Caco-2 (cell line): ENCODE measurements around the gene FXYD5. TPM values are rescaled to one million over a fixed set of nuclear protein-coding genes. Genes with fewer than 3 reads are reported as not detected.

ENCODE experiments used
- BruUV-seq: library from RNA; stranded (reverse); fragments of 400-500 nt; replicated peaks from 2 replicates; lab custom pipeline; 2021; lab: Mats Ljungman, UMichigan
- CTCF ChIA-PET: fragments of 300-600 bp; sonication (Branson Sonifier 250); formaldehyde crosslinking; loops from one replicate; lab custom pipeline; 2022; ENCODE audit warnings: antibody characterized with exemption; lab: Charles Lee
- POLR2A ChIA-PET: fragments of 300-600 bp; sonication (Branson Sonifier 250); formaldehyde crosslinking; loops from one replicate; lab custom pipeline; 2022; ENCODE audit warnings: antibody characterized with exemption; lab: Charles Lee
- DNase-seq, 2 experiments: peaks; one replicate each; pipeline versions ENCODE4 v3.0.0 to v3.0.0-alpha.2; 2020 to 2022
- H3K27me3 ChIP-seq: replicated peaks from 2 replicates; pipeline ENCODE4 v1.6.0; 2011; ENCODE audit warnings: low read length; ENCODE audit not compliant: control insufficient read depth, insufficient read depth
- H3K36me3 ChIP-seq: 2 replicates; pipeline ENCODE4 v1.5.1; 2011; ENCODE audit warnings: low read length; ENCODE audit not compliant: control insufficient read depth, insufficient read depth
- H3K4me1 ChIP-seq: fragments of 250-450 bp; sonication (Bioruptor Pico); 2 replicates; pipeline ENCODE4 v1.5.1; 2020; ENCODE audit warnings: mild to moderate bottlenecking
- H3K4me3 ChIP-seq: 2 replicates; pipeline ENCODE4 v1.5.1; 2011; ENCODE audit warnings: low read depth, mild to moderate bottlenecking, control low read depth, low read length
- H3K9me3 ChIP-seq: fragments of 250-450 bp; sonication (Bioruptor Pico); 2 replicates; pipeline ENCODE4 v1.5.1; 2020; ENCODE audit warnings: mild to moderate bottlenecking, moderate library complexity
- H3K27ac Mint-ChIP-seq: one replicate; pipeline ENCODE4 v1.8.0; 2022; ENCODE audit warnings: mixed read lengths; ENCODE audit not compliant: unreplicated experiment
- H3K27me3 Mint-ChIP-seq: one replicate; pipeline ENCODE4 v1.8.0; 2022; ENCODE audit warnings: mixed read lengths; ENCODE audit not compliant: insufficient read depth, unreplicated experiment
- H3K36me3 Mint-ChIP-seq: one replicate; pipeline ENCODE4 v1.8.0; 2022; ENCODE audit warnings: mild to moderate bottlenecking, mixed read lengths; ENCODE audit not compliant: insufficient read depth, unreplicated experiment
- H3K4me1 Mint-ChIP-seq: one replicate; pipeline ENCODE4 v1.8.0; 2022; ENCODE audit warnings: low read depth, mixed read lengths; ENCODE audit not compliant: unreplicated experiment
- H3K4me3 Mint-ChIP-seq: one replicate; pipeline ENCODE4 v1.8.0; 2022; ENCODE audit warnings: mild to moderate bottlenecking, moderate library complexity, mixed read lengths; ENCODE audit not compliant: unreplicated experiment
- H3K9me3 Mint-ChIP-seq: one replicate; pipeline ENCODE4 v1.8.0; 2022; ENCODE audit warnings: mixed read lengths; ENCODE audit not compliant: unreplicated experiment
- CTCF ChIP-seq, 2 experiments: fragments of 200-600 bp in 1 of 2; IDR thresholded peaks; 1 replicate in 1 of 2; 2 replicates in 1 of 2; pipeline versions ENCODE4 v1.5.1 to v1.8.0; 2011 to 2022; ENCODE audit warnings: antibody characterized with exemption in 1 of 2, control low read depth in 1 of 2, inconsistent platforms in 1 of 2, low read depth in 1 of 2, low read length in 1 of 2, mild to moderate bottlenecking in 1 of 2, moderate library complexity in 1 of 2; ENCODE audit not compliant: insufficient read depth in 1 of 2, severe bottlenecking in 1 of 2, unreplicated experiment in 1 of 2
- intact Hi-C: fragments of 100-400 bp; cut with micrococcal nuclease; formaldehyde crosslinking; loops from one replicate; pipeline ENCODE4 v1.10.0; 2022; ENCODE audit not compliant: unreplicated experiment
- total RNA-seq: library from RNA; stranded (reverse); gene quantifications from 2 replicates; pipeline ENCODE4 v1.2.3, GENCODE V29; 2022

FXYD5 gene
- total RNA-seq, 1 experiment from 2014 or later = 20.4 TPM

- no peaks in the 10 kb centered on the region for H3K4me1 ChIP-seq
- H3K27me3 ChIP-seq = no peaks in the 10 kb centered on the region
- intact Hi-C loops = no loop called here
- BruUV-seq = no TSS peak
- H3K36me3 ChIP-seq = no peaks in the 10 kb centered on the region
- peaks cover 27% of the 10 kb centered on the region for H3K9me3 ChIP-seq
- POLR2A ChIA-PET = no interaction called here
- peaks cover 6% of the 10 kb centered on the region for H3K36me3 Mint-ChIP-seq
- no peak overlapping the region for H3K4me3 Mint-ChIP-seq
- no peak for TF ChIP-seq CTCF (IDR thresholded peaks at IDR 0.05; ENCODE audit: insufficient read depth in 1 of 2, low read depth in 1 of 2, low read length in 1 of 2, severe bottlenecking in 1 of 2, unreplicated experiment in 1 of 2)
- peaks cover 1% of the 10 kb centered on the region for H3K27me3 Mint-ChIP-seq
- no peak overlapping the region for H3K4me3 ChIP-seq
- H3K27ac Mint-ChIP-seq = no peak overlapping the region
- H3K4me1 Mint-ChIP-seq = no peaks in the 10 kb centered on the region
- CTCF ChIA-PET = no interaction called here
- peaks cover 17% of the 10 kb centered on the region for H3K9me3 Mint-ChIP-seq
- DNase-seq = no peak
Measured at GRCh38 chr19:35161434-35161743, 6.9 kb downstream of the FXYD5 start.

DNA sequence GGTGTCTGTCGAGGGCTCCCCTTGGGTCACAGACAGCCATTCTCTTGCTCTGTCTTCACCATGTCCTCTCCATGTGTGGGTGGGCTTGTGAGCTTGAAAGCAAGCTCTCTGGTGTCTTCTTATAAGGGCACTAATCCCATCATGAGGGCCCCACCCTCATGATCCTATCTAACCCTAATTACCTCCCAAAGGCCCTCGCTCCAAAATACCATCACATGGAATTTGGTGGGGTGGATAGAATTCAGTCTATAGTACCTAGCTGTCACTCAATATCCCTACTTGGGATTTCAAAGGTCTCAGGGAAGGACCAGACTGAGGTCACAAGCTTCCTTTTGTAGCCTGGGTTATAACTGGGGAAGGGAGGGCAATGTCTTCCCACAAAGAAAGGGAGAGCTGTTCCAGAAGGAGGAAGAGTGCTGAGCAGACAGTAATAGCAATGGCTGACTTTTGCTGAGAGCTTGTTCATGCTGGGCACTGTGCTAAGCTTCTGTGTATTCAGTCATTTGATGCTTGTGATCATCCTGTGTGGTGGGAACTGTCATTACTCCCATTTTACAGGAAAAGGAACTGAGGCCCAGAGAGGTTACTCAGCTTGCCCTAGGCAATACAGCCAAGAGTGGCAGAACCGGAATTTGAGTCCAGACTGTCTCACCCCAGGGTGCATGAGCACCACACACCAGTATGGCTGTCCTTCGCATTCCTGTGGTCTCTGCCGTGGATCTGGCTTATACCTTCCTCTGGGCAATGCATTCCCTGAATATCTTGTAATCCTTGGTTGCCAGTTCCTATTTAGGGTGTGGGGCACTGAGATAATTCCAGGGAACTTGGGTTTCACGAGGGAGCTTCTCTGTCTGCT lies 8.2 kb downstream of the FXYD5 start:
- no peaks in the 10 kb centered on the region for H3K36me3 ChIP-seq
- H3K36me3 Mint-ChIP-seq = peaks cover 6% of the 10 kb centered on the region
- CTCF ChIA-PET = interaction anchor here (0.6 kb wide), 1 partner anchor 293 kb away, joined by 5 read pairs; no protein-coding TSS in a partner anchor
- no peak for TF ChIP-seq CTCF (IDR thresholded peaks at IDR 0.05; ENCODE audit: insufficient read depth in 1 of 2, low read depth in 1 of 2, low read length in 1 of 2, severe bottlenecking in 1 of 2, unreplicated experiment in 1 of 2)
- no peak for DNase-seq
- H3K9me3 Mint-ChIP-seq = peaks cover 24% of the 10 kb centered on the region
- POLR2A ChIA-PET = no interaction called here
- peak overlapping the region; percentile 39 for H3K27ac Mint-ChIP-seq
- no peaks in the 10 kb centered on the region for H3K4me1 Mint-ChIP-seq
- H3K27me3 Mint-ChIP-seq = no peaks in the 10 kb centered on the region
- no peaks in the 10 kb centered on the region for H3K4me1 ChIP-seq
- peaks cover 33% of the 10 kb centered on the region for H3K9me3 ChIP-seq
- no peak overlapping the region for H3K4me3 ChIP-seq
- no peak overlapping the region for H3K4me3 Mint-ChIP-seq
- no TSS peak for BruUV-seq
- no peaks in the 10 kb centered on the region for H3K27me3 ChIP-seq
- intact Hi-C loops = no loop called here

- H3K9me3 Mint-ChIP-seq = peaks cover 24% of the 10 kb centered on the region
- intact Hi-C loops = no loop called here
- DNase-seq = no peak
- H3K27ac Mint-ChIP-seq = no peak overlapping the region
- Histone ChIP-seq H3K4me3 (no peak overlapping the region), H3K36me3 (no peaks in the 10 kb centered on the region), H3K9me3 (peaks cover 33% of the 10 kb centered on the region), H3K4me1 (no peaks in the 10 kb centered on the region), H3K27me3 (no peaks in the 10 kb centered on the region)
- no peak for TF ChIP-seq CTCF (IDR thresholded peaks at IDR 0.05; ENCODE audit: insufficient read depth in 1 of 2, low read depth in 1 of 2, low read length in 1 of 2, severe bottlenecking in 1 of 2, unreplicated experiment in 1 of 2)
- CTCF ChIA-PET = no interaction called here
- no peaks in the 10 kb centered on the region for H3K27me3 Mint-ChIP-seq
- POLR2A ChIA-PET = no interaction called here
- no peak overlapping the region for H3K4me3 Mint-ChIP-seq
- H3K4me1 Mint-ChIP-seq = no peaks in the 10 kb centered on the region
- H3K36me3 Mint-ChIP-seq = peaks cover 6% of the 10 kb centered on the region
- BruUV-seq = no TSS peak
Measured at GRCh38 chr19:35164418-35164817, 9.9 kb downstream of the FXYD5 start.
